Tibial nerve (tissue), 4 donors: ENCODE data around the gene TICAM2. TPM values are rescaled to one million over a fixed set of nuclear protein-coding genes. Genes with fewer than 3 reads are reported as not detected.

Experiments
- DNase-seq, 2 donors: peaks; one replicate each; pipeline ENCODE4 v3.0.0-alpha.2; 2019; ENCODE audit warnings: low spot score in 2 of 2
- H3K27ac ChIP-seq, 4 donors: fragments of 200-600 bp; sonication (generic) in 3 of 4; one replicate each; pipeline ENCODE4 v1.5.1; 2017 to 2019; ENCODE audit warnings: mild to moderate bottlenecking in 1 of 4
- H3K27me3 ChIP-seq, 2 donors: fragments of 200-600 bp; sonication (generic) in 1 of 2; one replicate each; pipeline versions ENCODE4 v1.5.1 to v1.6.0; 2017 to 2019
- H3K36me3 ChIP-seq, 3 donors: fragments of 200-600 bp; sonication (generic); one replicate each; pipeline ENCODE4 v1.5.1; 2018 to 2019
- H3K4me1 ChIP-seq, 4 donors: fragments of 200-600 bp; sonication (generic) in 3 of 4; one replicate each; pipeline ENCODE4 v1.5.1; 2017 to 2019
- H3K4me3 ChIP-seq, 4 donors: fragments of 200-600 bp; sonication (generic) in 3 of 4; one replicate each; pipeline ENCODE4 v1.5.1; 2017 to 2019; ENCODE audit warnings: mild to moderate bottlenecking in 1 of 4, moderate library complexity in 1 of 4
- H3K9me3 ChIP-seq, 4 donors: fragments of 200-600 bp; sonication (generic) in 3 of 4; one replicate each; pipeline ENCODE4 v1.5.1; 2017 to 2019
- EP300 ChIP-seq, 2 donors: sonication (generic); formaldehyde crosslinking; IDR thresholded peaks; one replicate each; pipeline ENCODE4 v1.6.1; 2017; ENCODE audit warnings: antibody characterized with exemption in 2 of 2, mild to moderate bottlenecking in 1 of 2
- POLR2A ChIP-seq, 2 donors: fragments of 450-650 bp; IDR thresholded peaks; one replicate each; pipeline ENCODE4 v1.6.1; 2017; ENCODE audit warnings: antibody characterized with exemption in 2 of 2, mild to moderate bottlenecking in 2 of 2, moderate library complexity in 2 of 2
- WGBS, 2 donors: methylation state at CpG; one replicate each; pipeline ENCODE4 v1.1.5; 2018; 5-methylcytosine and 5-hydroxymethylcytosine counted together
- total RNA-seq, 4 donors: library from RNA; depleted of rRNA; stranded (reverse); fragments of >200 nt; gene quantifications; one replicate each; pipeline ENCODE4 v1.1.0, GENCODE V29; 2016
- TF ChIP-seq, protein P1 (sequence below), 5 experiments: fragments of 200-600 bp in 3 of 5; fragments of 450-650 bp in 2 of 5; sonication (generic) in 3 of 5; IDR thresholded peaks; one replicate each; pipeline ENCODE4 v1.5.1; 2016 to 2019; ENCODE audit warnings: antibody characterized with exemption in 5 of 5, mild to moderate bottlenecking in 3 of 5, moderate library complexity in 2 of 5

The TICAM2 gene
- total RNA-seq, 4 donors from 2014 or later: 1.0 to 2.8 (median 1.8) TPM

DNA sequence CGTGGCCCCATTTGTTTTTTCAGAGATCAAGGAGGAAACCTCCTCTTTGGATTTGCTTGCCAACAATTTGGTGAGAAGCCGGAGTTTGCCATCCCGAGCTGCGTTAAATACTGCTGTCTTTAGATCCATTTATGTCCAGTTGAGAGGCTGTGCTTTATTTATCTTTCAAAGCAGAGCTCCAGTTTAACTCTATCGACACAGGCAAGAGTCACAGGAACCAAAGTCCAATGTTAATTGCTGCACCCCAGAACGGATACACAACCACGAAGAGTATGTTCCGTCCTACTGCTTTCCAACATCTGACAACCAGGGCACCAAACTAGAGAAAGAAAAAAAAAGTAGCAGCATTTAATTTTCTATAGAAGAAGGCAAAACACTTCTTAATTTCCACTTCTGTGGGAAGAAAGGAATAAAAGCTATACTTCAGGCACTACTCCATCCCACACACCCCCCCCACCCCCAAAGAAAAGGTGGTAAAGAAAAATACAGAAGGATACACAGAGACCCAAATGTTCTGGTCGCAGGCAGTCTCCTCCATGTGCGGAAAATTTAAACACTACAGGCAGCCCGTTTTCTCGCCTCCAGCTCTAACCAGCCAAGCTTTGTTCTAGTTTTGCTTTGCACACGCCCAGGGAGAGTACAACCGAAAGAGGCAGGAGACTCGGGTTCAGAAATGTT, 58.8 kb downstream of the TICAM2 start:
- Histone ChIP-seq H3K27me3 (no peaks in the 10 kb centered on the region), H3K9me3 (peaks cover 0 to 17% (median 0%) of the 10 kb centered on the region in 4 donors), H3K4me3 (peak overlapping the region; percentile 70 to 96 (median 90)), H3K4me1 (peaks cover 0 to 48% (median 36%) of the 10 kb centered on the region in 4 donors), H3K27ac (peak overlapping the region; percentile 97 to 100 (median 100)), H3K36me3 (no peaks in the 10 kb centered on the region)
- WGBS, 2 donors: 2 to 3% methylated on average over 15 of the region's 15 CpGs
- DNase-seq: no peak
- TF ChIP-seq, protein P1, sequence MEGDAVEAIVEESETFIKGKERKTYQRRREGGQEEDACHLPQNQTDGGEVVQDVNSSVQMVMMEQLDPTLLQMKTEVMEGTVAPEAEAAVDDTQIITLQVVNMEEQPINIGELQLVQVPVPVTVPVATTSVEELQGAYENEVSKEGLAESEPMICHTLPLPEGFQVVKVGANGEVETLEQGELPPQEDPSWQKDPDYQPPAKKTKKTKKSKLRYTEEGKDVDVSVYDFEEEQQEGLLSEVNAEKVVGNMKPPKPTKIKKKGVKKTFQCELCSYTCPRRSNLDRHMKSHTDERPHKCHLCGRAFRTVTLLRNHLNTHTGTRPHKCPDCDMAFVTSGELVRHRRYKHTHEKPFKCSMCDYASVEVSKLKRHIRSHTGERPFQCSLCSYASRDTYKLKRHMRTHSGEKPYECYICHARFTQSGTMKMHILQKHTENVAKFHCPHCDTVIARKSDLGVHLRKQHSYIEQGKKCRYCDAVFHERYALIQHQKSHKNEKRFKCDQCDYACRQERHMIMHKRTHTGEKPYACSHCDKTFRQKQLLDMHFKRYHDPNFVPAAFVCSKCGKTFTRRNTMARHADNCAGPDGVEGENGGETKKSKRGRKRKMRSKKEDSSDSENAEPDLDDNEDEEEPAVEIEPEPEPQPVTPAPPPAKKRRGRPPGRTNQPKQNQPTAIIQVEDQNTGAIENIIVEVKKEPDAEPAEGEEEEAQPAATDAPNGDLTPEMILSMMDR (IDR thresholded peaks at IDR 0.05): no peak
- TF ChIP-seq EP300 (IDR thresholded peaks at IDR 0.05) (no peak), POLR2A (IDR thresholded peaks at IDR 0.05) (no peak)

DNA sequence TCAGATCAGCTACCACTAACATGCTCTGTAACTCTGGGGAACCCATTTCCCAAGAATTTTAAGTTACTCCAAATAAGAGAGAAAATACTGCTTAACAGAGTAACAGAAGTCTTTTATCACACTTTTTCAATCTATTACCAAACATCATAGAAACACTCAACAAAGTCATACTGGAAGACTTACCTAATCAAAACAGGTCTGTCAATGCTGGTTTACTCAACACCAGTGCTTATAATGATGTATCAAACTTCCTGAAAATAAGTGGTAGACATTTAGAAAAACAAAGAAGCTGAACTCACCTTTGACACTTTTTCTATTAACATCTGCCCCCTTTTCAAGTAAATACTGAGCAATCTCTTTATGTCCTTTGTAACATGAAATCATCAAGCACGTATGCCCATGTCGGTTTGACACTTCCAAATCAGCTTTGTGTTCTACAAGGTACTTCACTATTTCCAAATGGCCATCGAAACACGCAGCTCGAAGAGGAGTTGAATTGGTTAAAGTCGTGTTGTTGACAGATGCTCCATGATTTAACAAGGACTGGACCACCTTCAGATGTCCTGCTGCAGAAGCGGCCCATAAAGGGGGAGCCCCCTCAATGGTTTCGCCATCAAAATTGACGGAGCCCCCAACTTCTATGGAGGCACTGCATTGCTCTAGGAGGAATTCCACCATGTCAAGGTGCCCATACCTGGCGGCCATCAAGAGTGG, 59.5 kb downstream of the TICAM2 start:
- WGBS, 2 donors: 39 to 48% methylated on average over 10 of the region's 10 CpGs
- H3K27ac ChIP-seq: peak overlapping the region; percentile 97 to 100 (median 100)

DNA sequence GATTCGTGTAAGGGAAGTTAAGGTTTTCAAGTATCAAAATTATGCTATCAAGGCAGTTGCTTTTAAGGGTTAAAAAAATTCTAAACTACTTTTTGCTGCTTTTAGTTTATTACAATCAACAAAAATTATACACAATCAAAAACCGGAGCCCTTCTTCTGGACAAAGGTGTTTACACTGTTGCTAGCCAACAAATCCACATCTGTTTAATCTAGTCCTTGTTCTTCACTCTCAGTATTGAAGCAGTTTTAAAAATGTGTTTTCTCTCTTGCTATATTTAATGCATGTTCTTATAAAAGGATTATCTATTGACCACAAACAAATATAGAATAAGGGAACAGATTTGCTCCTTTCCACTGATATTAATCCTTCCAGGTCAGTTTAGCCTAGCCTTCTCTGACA, 60.2 kb downstream of the TICAM2 start:
- Histone ChIP-seq H3K36me3 (no peaks in the 10 kb centered on the region), H3K4me3 (peak overlapping the region; percentile 70 to 96 (median 90)), H3K27me3 (no peaks in the 10 kb centered on the region), H3K4me1 (peaks cover 4 to 62% (median 45%) of the 10 kb centered on the region in 4 donors), H3K9me3 (peaks cover 0 to 17% (median 0%) of the 10 kb centered on the region in 4 donors), H3K27ac (peak overlapping the region; percentile 97 to 100 (median 100))
- WGBS, 2 donors: 13 to 15% methylated on average over 2 of the region's 2 CpGs
- no peak for DNase-seq
- no peak for TF ChIP-seq EP300 (IDR thresholded peaks at IDR 0.05)
- TF ChIP-seq, protein P1 (IDR thresholded peaks at IDR 0.05): no peak
- TF ChIP-seq POLR2A (IDR thresholded peaks at IDR 0.05): no peak

More for the DNA sequence above, 59.5 kb downstream of the TICAM2 start:
- Histone ChIP-seq H3K9me3 (peaks cover 0 to 17% (median 0%) of the 10 kb centered on the region in 4 donors), H3K4me3 (peak overlapping the region; percentile 70 to 96 (median 90)), H3K27me3 (no peaks in the 10 kb centered on the region), H3K4me1 (peaks cover 3 to 55% (median 40%) of the 10 kb centered on the region in 4 donors), H3K36me3 (no peaks in the 10 kb centered on the region)
- TF ChIP-seq, protein P1 (IDR thresholded peaks at IDR 0.05): no peak
- TF ChIP-seq EP300 (IDR thresholded peaks at IDR 0.05) (no peak), POLR2A (IDR thresholded peaks at IDR 0.05) (no peak)
- no peak for DNase-seq

DNA sequence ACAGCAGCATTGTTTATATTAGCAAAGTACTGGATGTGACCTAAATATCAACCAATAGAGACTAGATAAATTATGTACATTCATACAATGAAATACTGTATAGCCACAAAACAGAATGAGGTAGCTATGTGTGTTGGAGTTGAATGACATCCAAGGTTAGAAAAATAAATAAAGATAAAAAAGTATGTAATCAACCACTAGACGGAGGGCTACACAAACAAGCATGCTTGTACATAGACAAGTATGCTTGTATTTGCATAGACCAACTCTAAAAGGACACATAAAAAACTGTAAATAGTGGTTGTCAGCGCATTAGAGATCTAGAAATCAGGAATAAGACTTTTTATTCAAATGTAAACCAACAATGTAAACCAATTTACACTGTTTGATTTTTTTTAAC, 60.7 kb downstream of the TICAM2 start:
- Histone ChIP-seq H3K27ac (peak overlapping the region; percentile 27 to 100 (median 100)), H3K9me3 (peaks cover 0 to 16% (median 0%) of the 10 kb centered on the region in 4 donors), H3K4me1 (peaks cover 4 to 67% (median 50%) of the 10 kb centered on the region in 4 donors), H3K27me3 (no peaks in the 10 kb centered on the region), H3K4me3 (peak overlapping the region; percentile 70 to 96 (median 90)), H3K36me3 (no peaks in the 10 kb centered on the region)
- 22 to 24% methylated on average over 2 of the region's 2 CpGs for WGBS, 2 donors
- no peak for DNase-seq
- no peak for TF ChIP-seq POLR2A (IDR thresholded peaks at IDR 0.05)

DNA sequence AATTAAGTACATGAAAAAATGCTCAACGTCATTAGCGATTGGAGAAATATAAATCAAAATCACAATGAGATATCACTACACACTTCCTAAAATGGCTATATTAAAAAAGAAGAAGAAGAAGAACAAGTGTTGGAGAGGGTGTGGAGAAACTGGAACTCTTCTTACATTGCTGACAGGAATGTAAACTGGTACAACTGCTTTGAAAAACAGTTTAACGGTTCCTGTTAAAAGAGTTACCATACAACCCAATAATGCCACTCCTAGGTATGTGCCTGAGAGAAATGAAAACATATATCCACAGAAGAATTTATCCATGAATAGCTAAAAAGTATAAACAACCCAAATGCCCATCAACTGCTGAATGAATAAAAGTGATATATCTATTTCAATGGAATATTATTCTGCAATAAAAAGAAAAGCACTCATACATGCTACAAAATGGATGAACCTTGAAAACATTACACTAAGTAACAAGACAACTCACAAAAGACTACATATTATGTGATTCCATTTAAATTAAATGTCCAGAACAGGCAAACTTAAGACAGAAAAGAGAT, 66.7 kb downstream of the TICAM2 start:
- DNase-seq: no peak
- Histone ChIP-seq H3K4me1 (peaks cover 4 to 93% (median 63%) of the 10 kb centered on the region in 4 donors), H3K36me3 (peaks cover 0 to 14% (median 0%) of the 10 kb centered on the region in 3 donors), H3K4me3 (no peak overlapping the region), H3K27me3 (no peaks in the 10 kb centered on the region), H3K27ac (no peak overlapping the region), H3K9me3 (no peaks in the 10 kb centered on the region)
- TF ChIP-seq POLR2A (IDR thresholded peaks at IDR 0.05): no peak
- TF ChIP-seq, protein P1 (IDR thresholded peaks at IDR 0.05): no peak
- TF ChIP-seq EP300 (IDR thresholded peaks at IDR 0.05): no peak
- WGBS, 2 donors: 93 to 96% methylated on average over 3 of the region's 3 CpGs
